Activated T-cell treated with anti-CD3 and anti-CD28 coated beads for 24 hours (primary cell): ENCODE results near the gene ABCC11.
"Not testable (repeated sequence)": the region's sequence is repeated elsewhere in the genome, so short reads cannot be mapped to it uniquely, and the experiment has no call there.

Experiments used
- DNase-seq: peaks from one replicate; pipeline ENCODE4 v3.0.0-alpha.2; 2020; ENCODE audit warnings: low read depth

Gene ABCC11

GRCh38 chr16:48246066-48246465 is 1.3 kb downstream of the ABCC11 start:
- DNase-seq = no peak

GRCh38 chr16:48244863-48245195 is 2.5 kb downstream of the ABCC11 start:
- no peak for DNase-seq

DNA sequence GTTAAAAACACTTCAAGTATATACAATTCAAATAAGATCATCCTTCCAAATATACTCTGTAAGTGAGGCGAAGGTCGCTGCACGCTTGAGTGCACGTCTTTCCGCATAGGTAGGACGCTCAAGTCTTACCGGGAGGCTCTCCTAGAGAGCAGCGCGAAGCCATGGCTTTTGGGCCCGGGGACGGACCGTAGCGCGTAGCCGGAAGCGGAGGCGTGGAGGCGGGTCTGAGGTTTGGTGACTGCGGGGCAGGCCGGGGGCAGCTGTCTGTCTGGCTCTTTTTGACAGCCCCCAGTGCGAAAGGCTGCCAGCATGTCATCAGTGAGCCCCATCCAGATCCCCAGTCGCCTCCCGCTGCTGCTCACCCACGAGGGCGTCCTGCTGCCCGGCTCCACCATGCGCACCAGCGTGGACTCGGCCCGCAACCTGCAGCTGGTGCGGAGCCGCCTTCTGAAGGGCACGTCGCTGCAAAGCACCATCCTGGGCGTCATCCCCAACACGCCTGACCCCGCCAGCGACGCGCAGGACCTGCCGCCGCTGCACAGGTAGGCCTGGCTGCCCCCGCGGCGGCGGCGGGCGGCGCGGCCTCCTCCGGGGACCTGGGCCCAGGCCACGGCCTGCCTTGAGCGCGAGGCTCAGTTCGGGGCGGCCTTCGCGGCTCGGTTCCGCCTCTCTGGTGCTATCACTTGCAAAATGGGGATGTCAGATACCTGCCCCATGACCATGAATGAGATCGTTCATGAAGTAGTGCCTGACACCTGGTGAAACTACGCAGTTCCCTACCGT is 3.1 kb downstream of the ABCC11 start, which contains the start of gene LONP2:
Gene LONP2 (plus strand): TSS at position 221 of the 783 bp plus-strand sequence. CDS start 89 bp downstream, at position 310.
- DNase-seq = peak; percentile 92

- not testable (repeated sequence) for DNase-seq
Measured at GRCh38 chr16:48240147-48240546, 7.2 kb downstream of the ABCC11 start.

DNA sequence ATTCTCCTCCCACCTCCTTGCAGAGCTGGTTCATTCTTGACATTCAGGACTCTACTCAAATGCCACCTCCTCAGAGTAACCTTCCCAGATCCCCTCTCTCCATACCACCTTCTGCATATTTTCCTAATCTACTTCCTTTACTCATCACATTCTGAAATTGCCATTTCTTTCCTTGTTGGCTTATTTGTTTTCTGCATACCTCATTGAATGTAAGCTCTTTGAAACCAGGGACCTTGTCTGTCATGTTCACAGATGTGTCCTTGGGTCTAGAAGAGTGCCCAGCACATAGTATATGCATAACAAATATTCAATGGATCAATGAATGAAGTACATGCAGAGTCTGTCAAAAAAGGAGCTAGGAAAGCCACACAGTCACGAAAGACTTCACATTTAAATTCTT is 11.1 kb downstream of the ABCC11 start:
- no peak for DNase-seq

DNA sequence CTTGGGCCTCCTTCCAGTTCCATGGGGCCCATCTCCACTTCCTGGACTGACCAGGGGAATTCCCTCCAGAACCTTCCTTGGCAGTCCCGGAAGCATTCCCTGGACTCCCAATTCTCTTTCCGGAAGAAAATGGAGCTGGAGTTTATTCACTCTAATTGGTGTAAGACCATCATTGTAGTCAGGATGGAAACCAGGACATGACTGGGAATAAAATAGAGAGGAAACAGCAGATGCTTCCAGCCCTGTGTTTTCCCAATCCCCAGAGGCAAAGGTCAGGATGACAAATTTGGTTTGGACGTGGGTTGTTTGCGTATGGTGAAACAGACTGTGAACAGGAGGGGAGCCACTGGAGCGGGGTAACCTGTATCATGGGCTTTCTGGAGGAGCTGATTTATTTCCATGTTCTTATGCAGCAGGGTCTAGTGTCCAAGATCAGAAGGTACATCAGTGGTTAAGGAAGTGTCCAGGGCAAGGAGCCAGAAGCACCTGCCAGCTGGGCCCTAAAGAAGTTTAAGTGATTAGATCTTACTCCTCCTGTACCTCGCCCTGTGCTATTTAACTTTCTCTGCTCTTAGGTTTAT is 11.7 kb downstream of the ABCC11 start:
- no peak for DNase-seq

GRCh38 chr16:48235058-48235555 is 12.2 kb downstream of the ABCC11 start:
- DNase-seq = no peak

GRCh38 chr16:48234630-48235029 is 12.7 kb downstream of the ABCC11 start:
- DNase-seq = no peak

GRCh38 chr16:48232493-48233040 is 14.8 kb downstream of the ABCC11 start:
- DNase-seq = no peak

- DNase-seq = no peak
Measured at GRCh38 chr16:48231727-48232492, 15.4 kb downstream of the ABCC11 start.

DNA sequence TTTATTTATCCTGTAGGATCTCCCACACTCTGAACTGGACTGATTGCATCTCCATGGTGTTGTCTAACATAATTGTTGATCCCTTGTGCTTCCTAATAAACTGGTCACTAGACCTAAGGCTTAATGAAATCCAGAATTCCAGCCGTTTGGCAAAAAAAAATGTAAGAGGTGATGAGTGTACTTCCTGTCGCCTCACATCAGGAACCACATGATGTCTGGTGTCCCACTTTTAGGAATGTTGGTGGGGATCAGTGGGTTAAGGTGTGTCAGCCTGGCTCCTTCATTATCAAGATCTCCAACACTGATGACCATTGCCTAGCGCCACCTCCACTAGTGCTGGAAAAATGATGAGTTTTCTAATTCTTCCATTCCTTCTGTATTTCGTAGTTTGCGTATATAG is 21.9 kb downstream of the ABCC11 start:
- DNase-seq = no peak

DNA sequence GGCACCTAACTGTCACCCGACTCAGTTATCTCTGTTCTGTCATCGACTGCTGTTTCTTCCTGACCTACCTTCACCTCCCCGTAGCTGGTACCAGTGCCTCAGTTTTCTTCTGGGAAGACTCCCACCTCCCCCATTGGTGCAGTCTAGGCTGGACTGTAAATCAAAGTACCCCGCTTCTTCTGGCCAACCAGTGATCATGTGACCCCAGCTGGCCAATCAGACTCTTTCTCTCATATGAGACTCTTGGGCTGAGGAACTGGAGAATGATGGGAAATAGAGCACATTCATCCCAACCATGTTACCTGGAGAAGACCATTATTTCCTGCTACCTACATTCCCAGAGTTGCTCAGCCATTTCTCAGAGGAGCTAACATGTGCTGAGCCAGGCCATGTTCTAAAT is 23.8 kb downstream of the ABCC11 start:
- DNase-seq = no peak

GRCh38 chr16:48220891-48221290 is 26.4 kb downstream of the ABCC11 start:
- no peak for DNase-seq

DNA sequence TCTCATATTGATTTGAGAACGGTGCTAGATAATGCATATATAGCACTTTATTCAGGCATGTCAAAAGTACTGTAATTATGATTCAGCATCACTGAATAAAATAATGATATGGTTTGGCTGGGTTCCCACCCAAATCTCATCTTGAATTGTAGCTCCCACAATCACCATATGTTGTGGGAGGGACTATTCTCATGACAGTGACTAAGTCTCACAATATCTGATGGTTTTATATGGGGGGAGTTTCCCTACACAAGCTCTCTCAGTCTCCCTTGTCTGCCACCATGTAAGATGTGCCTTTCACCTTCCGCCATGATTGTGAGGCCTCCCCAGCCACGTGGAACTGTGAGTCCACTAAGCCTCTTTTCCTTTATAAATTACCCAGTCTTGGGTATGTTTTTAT is 28.9 kb downstream of the ABCC11 start:
- no peak for DNase-seq

- DNase-seq = no peak
Measured at GRCh38 chr16:48217708-48218107, 29.6 kb downstream of the ABCC11 start.

DNA sequence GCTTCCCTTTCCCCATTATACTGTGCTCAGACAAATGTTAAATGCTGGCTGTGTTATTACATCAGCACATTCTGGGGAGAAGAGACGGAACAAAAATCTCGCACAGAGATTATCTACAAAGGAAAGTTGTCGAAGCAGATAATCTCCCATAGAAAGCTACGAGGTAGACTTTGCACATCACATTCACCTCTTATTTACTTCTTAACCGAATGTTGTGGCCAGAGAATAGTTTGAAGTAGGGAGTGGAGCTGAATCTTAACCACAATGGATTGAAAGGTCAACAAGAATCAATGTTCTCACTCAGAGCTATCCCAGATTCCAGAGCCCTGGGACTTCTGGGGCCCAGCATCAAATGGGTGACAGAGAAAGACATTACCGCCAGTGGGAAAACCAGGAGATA is 31.6 kb downstream of the ABCC11 start:
- no peak for DNase-seq

DNA sequence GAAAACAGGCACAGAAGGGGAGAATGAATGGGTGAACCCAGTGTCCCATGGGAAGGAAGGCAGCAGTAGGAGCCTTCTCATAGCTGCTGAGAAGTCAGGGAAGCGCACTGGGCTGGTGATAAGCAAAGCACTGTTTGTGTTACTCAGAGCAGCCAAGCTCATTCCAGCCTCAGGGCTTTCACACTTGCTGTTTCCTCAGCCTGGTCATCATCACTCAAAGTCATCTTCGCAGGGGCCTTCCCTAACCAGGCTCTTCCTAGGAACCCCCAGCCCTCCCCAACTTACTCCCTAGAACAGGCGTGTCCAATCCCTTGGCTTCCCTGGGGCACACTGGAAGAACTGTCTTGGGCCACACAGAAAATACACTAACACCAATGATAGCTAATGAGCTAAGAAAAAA is 35.3 kb downstream of the ABCC11 start:
- DNase-seq = no peak

DNA sequence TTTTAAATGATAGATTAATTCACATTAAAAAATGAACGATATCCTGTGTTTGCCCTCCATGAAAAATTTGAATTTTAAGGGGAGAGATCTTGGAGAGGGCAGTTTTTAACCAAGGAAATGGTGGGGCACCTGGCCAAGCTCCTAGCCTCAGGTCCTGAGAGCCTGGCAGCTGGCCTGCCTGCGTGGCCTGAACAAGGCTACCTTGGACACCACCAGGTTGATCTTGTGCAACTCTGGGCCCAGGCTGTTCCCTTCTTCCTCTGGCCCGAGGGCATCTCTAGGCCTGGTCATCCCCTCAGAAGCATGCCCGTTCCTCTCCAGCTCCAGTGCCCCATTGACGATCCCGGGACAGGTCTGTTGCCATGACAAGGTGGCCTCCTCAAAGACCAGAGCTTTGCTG is 36.6 kb downstream of the ABCC11 start:
- no peak for DNase-seq

- no peak for DNase-seq
Measured at GRCh38 chr16:48206594-48207242, 40.6 kb downstream of the ABCC11 start.

- no peak for DNase-seq
Measured at GRCh38 chr16:48204825-48205151, 42.6 kb downstream of the ABCC11 start.

DNA sequence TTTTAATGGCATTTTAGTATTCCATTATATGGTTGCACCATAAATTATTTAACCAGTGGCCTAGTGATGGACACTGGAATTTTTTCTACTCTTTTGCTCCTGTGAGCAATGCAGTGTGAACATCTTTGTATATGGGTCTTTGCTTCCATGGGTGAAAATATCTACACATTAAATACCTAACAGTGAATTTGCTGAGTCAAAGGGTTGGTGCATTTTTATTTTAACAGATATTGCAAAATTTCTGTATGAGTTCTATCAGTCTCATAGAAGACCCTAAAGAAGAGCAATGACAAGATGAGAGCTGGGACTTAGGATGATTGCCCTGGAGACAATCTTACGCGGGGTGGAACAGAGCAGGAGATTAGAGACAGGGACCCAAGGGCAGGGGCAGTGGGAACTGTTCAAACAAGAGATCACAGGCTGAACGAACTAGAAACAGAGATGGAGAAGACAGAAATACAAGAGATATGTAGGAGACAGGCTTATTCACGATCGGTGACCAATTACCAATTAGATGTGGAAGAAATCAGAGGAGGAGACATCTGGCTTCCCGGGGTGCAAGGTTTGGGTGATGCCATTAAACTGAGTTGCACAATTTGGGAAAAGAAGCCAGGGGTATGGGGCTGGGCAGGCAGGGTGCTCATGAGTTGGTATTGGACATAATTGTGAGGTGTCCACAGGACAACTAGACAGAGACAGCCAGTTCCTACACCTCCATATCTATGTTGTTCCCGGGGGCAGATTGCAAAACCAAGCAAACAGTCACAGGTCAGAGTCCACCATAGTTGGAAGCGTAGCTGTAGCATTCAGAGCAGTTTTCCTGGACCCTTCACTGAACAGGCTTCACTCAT is 43.1 kb downstream of the ABCC11 start:
- no peak for DNase-seq
